Tibial nerve (tissue), 4 donors: Measurements from ENCODE around the gene CHKB. TPM values are rescaled to one million over a fixed set of nuclear protein-coding genes. Genes with fewer than 3 reads are reported as not detected.

Experiments used
- DNase-seq, 2 donors: peaks; one replicate each; pipeline ENCODE4 v3.0.0-alpha.2; 2019; ENCODE audit warnings: low spot score in 2 of 2
- H3K27ac ChIP-seq, 4 donors: fragments of 200-600 bp; sonication (generic) in 3 of 4; one replicate each; pipeline ENCODE4 v1.5.1; 2017 to 2019; ENCODE audit warnings: mild to moderate bottlenecking in 1 of 4
- H3K27me3 ChIP-seq, 2 donors: fragments of 200-600 bp; sonication (generic) in 1 of 2; one replicate each; pipeline versions ENCODE4 v1.5.1 to v1.6.0; 2017 to 2019
- H3K36me3 ChIP-seq, 3 donors: fragments of 200-600 bp; sonication (generic); one replicate each; pipeline ENCODE4 v1.5.1; 2018 to 2019
- H3K4me1 ChIP-seq, 4 donors: fragments of 200-600 bp; sonication (generic) in 3 of 4; one replicate each; pipeline ENCODE4 v1.5.1; 2017 to 2019
- H3K4me3 ChIP-seq, 4 donors: fragments of 200-600 bp; sonication (generic) in 3 of 4; one replicate each; pipeline ENCODE4 v1.5.1; 2017 to 2019; ENCODE audit warnings: mild to moderate bottlenecking in 1 of 4, moderate library complexity in 1 of 4
- H3K9me3 ChIP-seq, 4 donors: fragments of 200-600 bp; sonication (generic) in 3 of 4; one replicate each; pipeline ENCODE4 v1.5.1; 2017 to 2019
- CTCF ChIP-seq, 5 experiments: fragments of 200-600 bp in 3 of 5; fragments of 450-650 bp in 2 of 5; sonication (generic) in 3 of 5; IDR thresholded peaks; one replicate each; pipeline ENCODE4 v1.5.1; 2016 to 2019; ENCODE audit warnings: antibody characterized with exemption in 5 of 5, mild to moderate bottlenecking in 3 of 5, moderate library complexity in 2 of 5
- EP300 ChIP-seq, 2 donors: sonication (generic); formaldehyde crosslinking; IDR thresholded peaks; one replicate each; pipeline ENCODE4 v1.6.1; 2017; ENCODE audit warnings: antibody characterized with exemption in 2 of 2, mild to moderate bottlenecking in 1 of 2
- POLR2A ChIP-seq, 2 donors: fragments of 450-650 bp; IDR thresholded peaks; one replicate each; pipeline ENCODE4 v1.6.1; 2017; ENCODE audit warnings: antibody characterized with exemption in 2 of 2, mild to moderate bottlenecking in 2 of 2, moderate library complexity in 2 of 2
- WGBS, 2 donors: methylation state at CpG; one replicate each; pipeline ENCODE4 v1.1.5; 2018; 5-methylcytosine and 5-hydroxymethylcytosine counted together
- total RNA-seq, 4 donors: library from RNA; depleted of rRNA; stranded (reverse); fragments of >200 nt; gene quantifications; one replicate each; pipeline ENCODE4 v1.1.0, GENCODE V29; 2016

The CHKB gene
- total RNA-seq, 4 donors from 2014 or later: 55.9 to 95.4 (median 74.4) TPM

GRCh38 chr22:50570861-50571260 lies 11.8 kb downstream of the CHKB start:
- Histone ChIP-seq H3K4me3 (no peak overlapping the region), H3K9me3 (no peaks in the 10 kb centered on the region), H3K27ac (no peak overlapping the region), H3K27me3 (no peaks in the 10 kb centered on the region), H3K4me1 (no peaks in the 10 kb centered on the region), H3K36me3 (peaks cover 0 to 74% (median 7%) of the 10 kb centered on the region in 3 donors)
- TF ChIP-seq CTCF (IDR thresholded peaks at IDR 0.05): no peak
- TF ChIP-seq EP300 (IDR thresholded peaks at IDR 0.05): no peak
- TF ChIP-seq POLR2A (IDR thresholded peaks at IDR 0.05): no peak
- DNase-seq: no peak
- WGBS, 2 donors: 88 to 91% methylated on average over 11 to 12 of the region's 12 CpGs

GRCh38 chr22:50569896-50570535 lies 12.6 kb downstream of the CHKB start:
- TF ChIP-seq EP300 (IDR thresholded peaks at IDR 0.05) (no peak), CTCF (IDR thresholded peaks at IDR 0.05) (no peak), POLR2A (IDR thresholded peaks at IDR 0.05) (no peak)
- Histone ChIP-seq H3K9me3 (no peaks in the 10 kb centered on the region), H3K36me3 (peaks cover 0 to 73% (median 7%) of the 10 kb centered on the region in 3 donors), H3K27me3 (no peaks in the 10 kb centered on the region), H3K4me1 (no peaks in the 10 kb centered on the region), H3K4me3 (no peak overlapping the region), H3K27ac (no peak overlapping the region)
- 93 to 95% methylated on average over 13 of the region's 13 CpGs for WGBS, 2 donors
- DNase-seq: no peak

GRCh38 chr22:50569041-50569459 lies 13.6 kb downstream of the CHKB start:
- Histone ChIP-seq H3K4me1 (peaks cover 0 to 3% (median 0%) of the 10 kb centered on the region in 4 donors), H3K27me3 (no peaks in the 10 kb centered on the region), H3K36me3 (peaks cover 0 to 64% (median 7%) of the 10 kb centered on the region in 3 donors), H3K9me3 (no peaks in the 10 kb centered on the region), H3K4me3 (no peak overlapping the region), H3K27ac (no peak overlapping the region)
- 80 to 89% methylated on average over 5 to 8 of the region's 8 CpGs for WGBS, 2 donors
- TF ChIP-seq POLR2A (IDR thresholded peaks at IDR 0.05) (no peak), EP300 (IDR thresholded peaks at IDR 0.05) (no peak), CTCF (IDR thresholded peaks at IDR 0.05) (no peak)
- DNase-seq: no peak

- no peaks in the 10 kb centered on the region for H3K9me3 ChIP-seq
- H3K27ac ChIP-seq: no peak overlapping the region
- no peak for DNase-seq
- H3K36me3 ChIP-seq: peaks cover 0 to 59% (median 7%) of the 10 kb centered on the region in 3 donors
- H3K4me1 ChIP-seq: peaks cover 0 to 7% (median 2%) of the 10 kb centered on the region in 4 donors
- TF ChIP-seq EP300 (IDR thresholded peaks at IDR 0.05): no peak
- TF ChIP-seq POLR2A (IDR thresholded peaks at IDR 0.05): no peak
- no peak for TF ChIP-seq CTCF (IDR thresholded peaks at IDR 0.05)
- no peak overlapping the region for H3K4me3 ChIP-seq
- 85 to 87% methylated on average over 6 to 7 of the region's 7 CpGs for WGBS, 2 donors
- no peaks in the 10 kb centered on the region for H3K27me3 ChIP-seq
Measured at GRCh38 chr22:50568626-50569025, 14.0 kb downstream of the CHKB start.

- H3K27ac ChIP-seq: no peak overlapping the region
- no peaks in the 10 kb centered on the region for H3K9me3 ChIP-seq
- DNase-seq: no peak
- H3K36me3 ChIP-seq: peaks cover 0 to 51% (median 7%) of the 10 kb centered on the region in 3 donors
- no peak for TF ChIP-seq POLR2A (IDR thresholded peaks at IDR 0.05)
- no peak for TF ChIP-seq EP300 (IDR thresholded peaks at IDR 0.05)
- TF ChIP-seq CTCF (IDR thresholded peaks at IDR 0.05): no peak
- peaks cover 0 to 12% (median 6%) of the 10 kb centered on the region in 4 donors for H3K4me1 ChIP-seq
- H3K27me3 ChIP-seq: no peaks in the 10 kb centered on the region
- no peak overlapping the region for H3K4me3 ChIP-seq
- WGBS, 2 donors: 90 to 95% methylated on average over 7 of the region's 7 CpGs
Measured at GRCh38 chr22:50567721-50568252, 14.9 kb downstream of the CHKB start.
